HG02610 (cell line): Measurements from ENCODE around the gene HPCAL1.

ENCODE experiments used
- ATAC-seq: cut with Tn5 transposase; IDR thresholded peaks from one replicate; pipeline ENCODE4 v1.9.1; 2021; ENCODE audit warnings: mild to moderate bottlenecking, moderate library complexity; ENCODE audit not compliant: unreplicated experiment

Gene HPCAL1

GRCh38 chr2:10402653-10403215, 100.0 kb downstream of the HPCAL1 start:
- ATAC-seq: no peak

- no peak for ATAC-seq
These were observed 101.8 kb downstream of the HPCAL1 start for GRCh38 chr2:10404324-10405143.

GRCh38 chr2:10405448-10405847, 102.7 kb downstream of the HPCAL1 start:
- ATAC-seq: no peak

GRCh38 chr2:10406016-10406415, 103.3 kb downstream of the HPCAL1 start:
- ATAC-seq: no peak

- ATAC-seq: no peak
These were observed 103.9 kb downstream of the HPCAL1 start for GRCh38 chr2:10406491-10407188.

GRCh38 chr2:10407432-10407831, 104.7 kb downstream of the HPCAL1 start:
- ATAC-seq: no peak

GRCh38 chr2:10407841-10408648, 105.3 kb downstream of the HPCAL1 start:
- ATAC-seq: peak; percentile 57

GRCh38 chr2:10408649-10409579, 106.2 kb downstream of the HPCAL1 start:
- ATAC-seq: peak; percentile 45

GRCh38 chr2:10410001-10410822, 107.5 kb downstream of the HPCAL1 start:
- peak; percentile 64 for ATAC-seq

- no peak for ATAC-seq
These were observed 108.2 kb downstream of the HPCAL1 start for GRCh38 chr2:10410823-10411437.

GRCh38 chr2:10411557-10411956, 108.9 kb downstream of the HPCAL1 start:
- ATAC-seq: no peak

- ATAC-seq: no peak
These were observed 109.7 kb downstream of the HPCAL1 start for GRCh38 chr2:10412380-10412779.

- ATAC-seq: no peak
These were observed 110.8 kb downstream of the HPCAL1 start for GRCh38 chr2:10413503-10413902.

- no peak for ATAC-seq
These were observed 111.3 kb downstream of the HPCAL1 start for GRCh38 chr2:10413991-10414451.

GRCh38 chr2:10414591-10414990, 111.9 kb downstream of the HPCAL1 start:
- no peak for ATAC-seq

GRCh38 chr2:10415048-10415447, 112.3 kb downstream of the HPCAL1 start:
- no peak for ATAC-seq

GRCh38 chr2:10415640-10416039, 112.9 kb downstream of the HPCAL1 start:
- no peak for ATAC-seq

- no peak for ATAC-seq
These were observed 115.0 kb downstream of the HPCAL1 start for GRCh38 chr2:10417551-10418335.
